Dorsolateral prefrontal cortex (tissue), 118 donors: ENCODE results near the gene GTF2IRD2. TPM values are rescaled to one million over a fixed set of nuclear protein-coding genes. Genes with fewer than 3 reads are reported as not detected.

ENCODE experiments used
- total RNA-seq, 120 experiments: library from RNA; stranded (reverse); gene quantifications; one replicate each; pipeline versions ENCODE4 v1.2.3 to v1.2.4, GENCODE V29; 2022

Gene GTF2IRD2
- total RNA-seq, 120 experiments from 2014 or later: 7.9 to 37.7 (median 17.9) TPM

Other genes starting within 250 kb of the GTF2IRD2 start
- gene GTF2I, start 193.9 kb downstream of the GTF2IRD2 start, total RNA-seq: 100 to 1,000 TPM; 214 to 370 (median 288) TPM
- 10 to 100 TPM in 1 of 120 experiments, 1 to 10 TPM in 115, under 1 TPM in 3, not detected in 1; 0.62 to 10.8 (median 2.7) TPM for gene NCF1, start 77.6 kb downstream of the GTF2IRD2 start, total RNA-seq
- gene CASTOR2, start 113.1 kb upstream of the GTF2IRD2 start, total RNA-seq: 100 to 1,000 TPM in 30 of 120 experiments, 10 to 100 TPM in 90; 60.0 to 136 (median 90.4) TPM
- 10 to 100 TPM; 17.7 to 32.1 (median 24.3) TPM for gene RCC1L, start 222.2 kb upstream of the GTF2IRD2 start, total RNA-seq
- gene GTF2IRD2B, start 241.0 kb upstream of the GTF2IRD2 start, total RNA-seq: 10 to 100 TPM; 17.8 to 75.2 (median 36.7) TPM